HEK293 (cell line): ENCODE measurements around the gene NANOGP8.
A peak's percentile ranks its signal among the peaks of the same experiment; 100 is the strongest.
"Not testable (repeated sequence)": the region's sequence is repeated elsewhere in the genome, so short reads cannot be mapped to it uniquely, and the experiment has no call there.

Source experiments
- CTCF ChIA-PET: fragments of 350-600 bp; formaldehyde crosslinking; extraction: SDS; loops from one replicate; lab custom pipeline; 2021; ENCODE audit warnings: antibody characterized with exemption; lab: Yijun Ruan, JAX
- POLR2A ChIA-PET: fragments of 300-600 bp; formaldehyde crosslinking; extraction: SDS; loops from one replicate; lab custom pipeline; 2020; ENCODE audit warnings: antibody characterized with exemption, inconsistent platforms; lab: Yijun Ruan, JAX
- H3K27ac ChIP-seq: fragments of 200-500 bp; sonication (Bioruptor generic); 2 replicates; pipeline ENCODE4 v1.5.1; 2014; ENCODE audit warnings: low read depth, low read length, control low read depth, inconsistent platforms; ENCODE audit errors: extremely low read depth
- H3K36me3 ChIP-seq, 2 experiments: fragments of 200-500 bp in 1 of 2; sonication (Bioruptor generic) in 1 of 2; 1 replicate in 1 of 2; 2 replicates in 1 of 2; pipeline ENCODE4 v1.5.1; 2014 to 2017; ENCODE audit warnings: inconsistent platforms in 2 of 2, low read length in 2 of 2; ENCODE audit not compliant: control insufficient read depth in 2 of 2, insufficient read depth in 1 of 2
- H3K4me1 ChIP-seq: fragments of 200-500 bp; sonication (Bioruptor generic); 2 replicates; pipeline ENCODE4 v1.5.1; 2014; ENCODE audit warnings: mild to moderate bottlenecking, low read length, inconsistent platforms; ENCODE audit not compliant: control insufficient read depth, insufficient read depth
- H3K4me3 ChIP-seq: 2 replicates; pipeline ENCODE4 v1.5.1; 2011; ENCODE audit warnings: low read depth, mild to moderate bottlenecking, control low read depth, low read length, moderate library complexity
- H3K9me3 ChIP-seq: fragments of 200-500 bp; sonication (Bioruptor generic); 2 replicates; pipeline ENCODE4 v1.5.1; 2014; ENCODE audit warnings: low read depth, low read length, inconsistent platforms; ENCODE audit not compliant: control insufficient read depth, insufficient read depth
- FEZF1 ChIP-seq: fragments of 450-650 bp; formaldehyde crosslinking; IDR thresholded peaks from 2 replicates; pipeline ENCODE4 v1.5.1; 2016; ENCODE audit warnings: missing biosample characterization, missing genetic modification characterization
- MEIS1 ChIP-seq: sonication (generic); formaldehyde crosslinking; IDR thresholded peaks from 2 replicates; pipeline ENCODE4 v1.8.1; 2022; ENCODE audit warnings: missing genetic modification reagents, mild to moderate bottlenecking, borderline replicate concordance
- OSR2 ChIP-seq: fragments of 450-650 bp; formaldehyde crosslinking; IDR thresholded peaks from 2 replicates; pipeline ENCODE4 v1.5.1; 2016; ENCODE audit warnings: missing biosample characterization, missing genetic modification characterization
- PRDM4 ChIP-seq: fragments of 450-650 bp; formaldehyde crosslinking; IDR thresholded peaks from 2 replicates; pipeline ENCODE4 v1.5.1; 2017; ENCODE audit warnings: missing biosample characterization, missing genetic modification characterization
- TCF7L2 ChIP-seq: IDR thresholded peaks from 2 replicates; pipeline ENCODE4 v1.6.1; 2011; ENCODE audit warnings: low read depth, mild to moderate bottlenecking, inconsistent platforms, low read length, moderate library complexity, borderline replicate concordance
- ZBTB1 ChIP-seq: fragments of 450-650 bp; formaldehyde crosslinking; IDR thresholded peaks from 2 replicates; pipeline ENCODE4 v1.5.1; 2016; ENCODE audit warnings: missing biosample characterization, missing genetic modification characterization
- ZBTB17 ChIP-seq: fragments of 450-650 bp; formaldehyde crosslinking; IDR thresholded peaks from 2 replicates; pipeline ENCODE4 v1.5.1; 2016; ENCODE audit warnings: missing biosample characterization, missing genetic modification characterization
- ZNF112 ChIP-seq: fragments of 450-650 bp; formaldehyde crosslinking; IDR thresholded peaks from 2 replicates; pipeline ENCODE4 v1.5.0; 2017; ENCODE audit warnings: missing biosample characterization, missing genetic modification characterization
- ZNF366 ChIP-seq: fragments of 450-650 bp; formaldehyde crosslinking; conservative IDR thresholded peaks from 2 replicates; pipeline ENCODE4 v1.5.1; 2016; ENCODE audit warnings: missing biosample characterization, missing genetic modification characterization
- ZNF580 ChIP-seq: fragments of 450-650 bp; formaldehyde crosslinking; IDR thresholded peaks from 2 replicates; pipeline ENCODE4 v1.5.1; 2016; ENCODE audit warnings: missing biosample characterization, missing genetic modification characterization
- ZNF610 ChIP-seq: fragments of 450-650 bp; formaldehyde crosslinking; IDR thresholded peaks from 2 replicates; pipeline ENCODE4 v1.5.1; 2016; ENCODE audit warnings: missing biosample characterization, missing genetic modification characterization, borderline replicate concordance
- ZNF843 ChIP-seq: fragments of 450-650 bp; formaldehyde crosslinking; IDR thresholded peaks from 2 replicates; pipeline ENCODE4 v1.5.1; 2016; ENCODE audit warnings: missing biosample characterization, missing genetic modification characterization
- ZSCAN30 ChIP-seq: fragments of 450-650 bp; IDR thresholded peaks from 2 replicates; pipeline ENCODE4 v1.5.1; 2018; ENCODE audit warnings: missing biosample characterization, mild to moderate bottlenecking, missing genetic modification characterization, moderate library complexity
- ZXDB ChIP-seq: fragments of 450-650 bp; formaldehyde crosslinking; IDR thresholded peaks from 2 replicates; pipeline ENCODE4 v1.5.1; 2016; ENCODE audit warnings: missing biosample characterization, missing genetic modification characterization
- TF ChIP-seq, protein P1 (sequence below): fragments of 450-650 bp; formaldehyde crosslinking; IDR thresholded peaks from 2 replicates; pipeline ENCODE4 v1.5.1; 2017; ENCODE audit warnings: missing biosample characterization, missing genetic modification characterization
- TF ChIP-seq, protein P2 (sequence below): fragments of 450-650 bp; formaldehyde crosslinking; IDR thresholded peaks from 2 replicates; pipeline ENCODE4 v1.5.1; 2017; ENCODE audit warnings: missing biosample characterization, mild to moderate bottlenecking, missing genetic modification characterization, moderate library complexity
- TF ChIP-seq, protein P3 (sequence below): fragments of 450-650 bp; formaldehyde crosslinking; IDR thresholded peaks from 2 replicates; pipeline ENCODE4 v1.5.1; 2016; ENCODE audit warnings: missing biosample characterization, missing genetic modification characterization
- TF ChIP-seq, protein P4 (sequence below): fragments of 450-650 bp; formaldehyde crosslinking; IDR thresholded peaks from 2 replicates; pipeline ENCODE4; 2016; ENCODE audit warnings: missing biosample characterization, missing genetic modification characterization

Gene NANOGP8, protein sequence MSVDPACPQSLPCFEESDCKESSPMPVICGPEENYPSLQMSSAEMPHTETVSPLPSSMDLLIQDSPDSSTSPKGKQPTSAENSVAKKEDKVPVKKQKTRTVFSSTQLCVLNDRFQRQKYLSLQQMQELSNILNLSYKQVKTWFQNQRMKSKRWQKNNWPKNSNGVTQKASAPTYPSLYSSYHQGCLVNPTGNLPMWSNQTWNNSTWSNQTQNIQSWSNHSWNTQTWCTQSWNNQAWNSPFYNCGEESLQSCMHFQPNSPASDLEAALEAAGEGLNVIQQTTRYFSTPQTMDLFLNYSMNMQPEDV

DNA sequence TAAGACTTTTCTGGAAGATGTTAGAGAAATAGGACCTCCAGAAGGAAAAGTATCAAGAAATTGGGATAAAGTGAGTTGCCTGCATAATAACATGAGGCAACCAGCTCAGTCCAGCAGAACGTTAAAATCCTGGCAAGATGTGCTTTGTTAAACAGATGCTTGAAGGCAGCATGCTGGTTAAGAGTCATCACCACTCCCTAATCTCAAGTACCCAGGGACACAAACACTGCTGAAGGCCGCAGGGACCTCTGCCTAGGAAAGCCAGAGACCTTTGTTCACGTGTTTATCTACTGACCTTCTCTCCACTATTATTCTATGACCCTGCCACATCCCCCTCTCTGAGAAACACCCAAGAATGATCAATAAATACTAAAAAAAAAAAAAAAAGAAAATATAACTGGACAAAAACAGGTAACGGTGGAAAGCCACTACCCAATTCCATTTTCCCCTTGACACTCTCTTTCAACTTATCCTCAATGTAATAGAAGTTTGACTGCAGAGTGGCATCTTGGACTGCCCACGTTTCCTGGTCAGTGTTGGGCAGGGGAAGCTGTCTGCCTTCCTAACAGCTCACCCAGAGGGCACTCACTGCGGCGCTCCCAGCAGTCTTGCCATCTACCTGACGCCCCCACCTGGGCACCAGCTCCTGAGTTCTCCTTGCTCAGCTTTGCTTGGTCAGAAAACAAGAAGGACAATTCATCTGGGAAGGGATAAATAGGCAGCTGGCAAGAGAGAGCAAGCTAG lies at the start of gene NANOGP8:
TSS of gene NANOGP8 (minus strand) at position 120 of the 744 bp plus-strand sequence. CDS start 185 bp downstream, outside the sequence.
- CTCF ChIA-PET, H3K4me3 ChIP-seq, POLR2A ChIA-PET, H3K27ac ChIP-seq, H3K36me3 ChIP-seq, H3K9me3 ChIP-seq, H3K4me1 ChIP-seq: not testable (repeated sequence)

DNA sequence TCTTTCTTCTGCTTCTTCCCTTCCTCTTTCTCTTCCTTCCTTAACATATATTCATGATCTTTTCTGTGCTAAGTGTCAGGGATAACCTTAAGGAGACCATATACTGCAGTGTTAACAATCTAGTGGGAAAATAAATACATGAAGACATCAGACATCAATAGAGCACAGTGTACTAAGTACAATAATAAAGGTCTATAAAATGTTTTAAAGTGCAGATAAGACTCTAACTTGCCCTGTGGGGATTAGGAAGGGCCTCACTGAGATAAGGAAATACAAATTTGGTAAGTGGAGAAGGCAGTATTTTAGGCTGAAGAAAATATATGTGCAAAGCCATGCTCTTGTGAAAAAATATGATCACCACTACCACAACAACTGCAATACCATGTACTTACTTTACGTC lies 49.2 kb upstream of the NANOGP8 start:
- ChIA-PET POLR2A (no interaction called here), CTCF (no interaction called here)
- H3K4me3 ChIP-seq, result no peak overlapping the region
- no peaks in the 10 kb centered on the region for H3K9me3 ChIP-seq
- no peaks in the 10 kb centered on the region for H3K36me3 ChIP-seq
- 0 out of 2 replicates have a peak, but pooled peaks have one; percentile 48 for TF ChIP-seq ZNF843 (tag by site-specific recombination)
- TF ChIP-seq, protein P1, sequence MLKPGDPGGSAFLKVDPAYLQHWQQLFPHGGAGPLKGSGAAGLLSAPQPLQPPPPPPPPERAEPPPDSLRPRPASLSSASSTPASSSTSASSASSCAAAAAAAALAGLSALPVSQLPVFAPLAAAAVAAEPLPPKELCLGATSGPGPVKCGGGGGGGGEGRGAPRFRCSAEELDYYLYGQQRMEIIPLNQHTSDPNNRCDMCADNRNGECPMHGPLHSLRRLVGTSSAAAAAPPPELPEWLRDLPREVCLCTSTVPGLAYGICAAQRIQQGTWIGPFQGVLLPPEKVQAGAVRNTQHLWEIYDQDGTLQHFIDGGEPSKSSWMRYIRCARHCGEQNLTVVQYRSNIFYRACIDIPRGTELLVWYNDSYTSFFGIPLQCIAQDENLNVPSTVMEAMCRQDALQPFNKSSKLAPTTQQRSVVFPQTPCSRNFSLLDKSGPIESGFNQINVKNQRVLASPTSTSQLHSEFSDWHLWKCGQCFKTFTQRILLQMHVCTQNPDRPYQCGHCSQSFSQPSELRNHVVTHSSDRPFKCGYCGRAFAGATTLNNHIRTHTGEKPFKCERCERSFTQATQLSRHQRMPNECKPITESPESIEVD (tag by site-specific recombination), result 0 out of 2 replicates have a peak, but pooled peaks have one; percentile 9
- 0 out of 2 replicates have a peak, but pooled peaks have one; percentile 19 for TF ChIP-seq ZNF580 (tag by site-specific recombination)
- TF ChIP-seq OSR2 (tag by site-specific recombination), result no peak
- TF ChIP-seq ZSCAN30 (tag by site-specific recombination), result no peak
- peak; percentile 88 for TF ChIP-seq TCF7L2
- TF ChIP-seq ZNF366, result no peak
- no peak for TF ChIP-seq ZBTB17 (tag by site-specific recombination)
- no peak for TF ChIP-seq ZNF112 (tag by site-specific recombination)
- TF ChIP-seq FEZF1 (tag by site-specific recombination), result peak; percentile 49; the same call in 1 of the 2 replicates
- no peak for TF ChIP-seq ZNF610 (tag by site-specific recombination)
- TF ChIP-seq ZBTB1 (tag by site-specific recombination), result no peak
- no peak for TF ChIP-seq PRDM4
- TF ChIP-seq ZXDB (tag by site-specific recombination), result peak; percentile 23; the same call in 1 of the 2 replicates
- TF ChIP-seq, protein P2, sequence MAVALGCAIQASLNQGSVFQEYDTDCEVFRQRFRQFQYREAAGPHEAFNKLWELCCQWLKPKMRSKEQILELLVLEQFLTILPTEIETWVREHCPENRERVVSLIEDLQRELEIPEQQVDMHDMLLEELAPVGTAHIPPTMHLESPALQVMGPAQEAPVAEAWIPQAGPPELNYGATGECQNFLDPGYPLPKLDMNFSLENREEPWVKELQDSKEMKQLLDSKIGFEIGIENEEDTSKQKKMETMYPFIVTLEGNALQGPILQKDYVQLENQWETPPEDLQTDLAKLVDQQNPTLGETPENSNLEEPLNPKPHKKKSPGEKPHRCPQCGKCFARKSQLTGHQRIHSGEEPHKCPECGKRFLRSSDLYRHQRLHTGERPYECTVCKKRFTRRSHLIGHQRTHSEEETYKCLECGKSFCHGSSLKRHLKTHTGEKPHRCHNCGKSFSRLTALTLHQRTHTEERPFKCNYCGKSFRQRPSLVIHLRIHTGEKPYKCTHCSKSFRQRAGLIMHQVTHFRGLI (tag by site-specific recombination), result no peak
- no peak for TF ChIP-seq MEIS1
- TF ChIP-seq, protein P3, sequence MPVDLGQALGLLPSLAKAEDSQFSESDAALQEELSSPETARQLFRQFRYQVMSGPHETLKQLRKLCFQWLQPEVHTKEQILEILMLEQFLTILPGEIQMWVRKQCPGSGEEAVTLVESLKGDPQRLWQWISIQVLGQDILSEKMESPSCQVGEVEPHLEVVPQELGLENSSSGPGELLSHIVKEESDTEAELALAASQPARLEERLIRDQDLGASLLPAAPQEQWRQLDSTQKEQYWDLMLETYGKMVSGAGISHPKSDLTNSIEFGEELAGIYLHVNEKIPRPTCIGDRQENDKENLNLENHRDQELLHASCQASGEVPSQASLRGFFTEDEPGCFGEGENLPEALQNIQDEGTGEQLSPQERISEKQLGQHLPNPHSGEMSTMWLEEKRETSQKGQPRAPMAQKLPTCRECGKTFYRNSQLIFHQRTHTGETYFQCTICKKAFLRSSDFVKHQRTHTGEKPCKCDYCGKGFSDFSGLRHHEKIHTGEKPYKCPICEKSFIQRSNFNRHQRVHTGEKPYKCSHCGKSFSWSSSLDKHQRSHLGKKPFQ (tag by site-specific recombination), result no peak
- TF ChIP-seq, protein P4, sequence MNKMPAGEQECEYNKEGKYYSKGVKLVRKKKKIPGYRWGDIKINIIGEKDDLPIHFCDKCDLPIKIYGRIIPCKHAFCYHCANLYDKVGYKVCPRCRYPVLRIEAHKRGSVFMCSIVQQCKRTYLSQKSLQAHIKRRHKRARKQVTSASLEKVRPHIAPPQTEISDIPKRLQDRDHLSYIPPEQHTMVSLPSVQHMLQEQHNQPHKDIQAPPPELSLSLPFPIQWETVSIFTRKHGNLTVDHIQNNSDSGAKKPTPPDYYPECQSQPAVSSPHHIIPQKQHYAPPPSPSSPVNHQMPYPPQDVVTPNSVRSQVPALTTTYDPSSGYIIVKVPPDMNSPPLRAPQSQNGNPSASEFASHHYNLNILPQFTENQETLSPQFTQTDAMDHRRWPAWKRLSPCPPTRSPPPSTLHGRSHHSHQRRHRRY (tag by site-specific recombination), result no peak
- H3K4me1 ChIP-seq, result 0 out of 2 replicates have a peak, but pooled peaks cover 2% of the 10 kb centered on the region
- H3K27ac ChIP-seq, result no peak overlapping the region
